Measurements from ENCODE around the gene TRPM1.

DNA sequence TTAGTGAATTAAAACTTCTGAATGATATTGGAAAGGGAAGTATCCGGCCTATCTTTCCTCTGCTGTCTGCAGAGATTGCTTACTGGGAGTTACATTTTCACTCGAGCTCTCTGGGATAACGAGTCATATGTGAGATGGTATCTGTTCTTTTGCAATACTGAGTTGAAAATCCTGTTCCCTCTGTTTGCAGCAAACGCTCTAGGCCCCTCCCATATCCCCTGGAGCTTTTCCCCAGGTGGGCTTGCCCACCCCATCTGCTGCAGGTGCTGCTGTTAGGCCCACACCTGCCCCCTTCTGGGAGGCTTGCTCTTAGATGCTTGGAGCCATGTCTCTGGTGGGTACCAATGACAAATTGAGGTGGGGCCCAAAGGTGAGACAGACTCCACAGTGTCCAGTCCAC, 67.4 kb downstream of the TRPM1 start:
- TF ChIP-seq, protein P1, sequence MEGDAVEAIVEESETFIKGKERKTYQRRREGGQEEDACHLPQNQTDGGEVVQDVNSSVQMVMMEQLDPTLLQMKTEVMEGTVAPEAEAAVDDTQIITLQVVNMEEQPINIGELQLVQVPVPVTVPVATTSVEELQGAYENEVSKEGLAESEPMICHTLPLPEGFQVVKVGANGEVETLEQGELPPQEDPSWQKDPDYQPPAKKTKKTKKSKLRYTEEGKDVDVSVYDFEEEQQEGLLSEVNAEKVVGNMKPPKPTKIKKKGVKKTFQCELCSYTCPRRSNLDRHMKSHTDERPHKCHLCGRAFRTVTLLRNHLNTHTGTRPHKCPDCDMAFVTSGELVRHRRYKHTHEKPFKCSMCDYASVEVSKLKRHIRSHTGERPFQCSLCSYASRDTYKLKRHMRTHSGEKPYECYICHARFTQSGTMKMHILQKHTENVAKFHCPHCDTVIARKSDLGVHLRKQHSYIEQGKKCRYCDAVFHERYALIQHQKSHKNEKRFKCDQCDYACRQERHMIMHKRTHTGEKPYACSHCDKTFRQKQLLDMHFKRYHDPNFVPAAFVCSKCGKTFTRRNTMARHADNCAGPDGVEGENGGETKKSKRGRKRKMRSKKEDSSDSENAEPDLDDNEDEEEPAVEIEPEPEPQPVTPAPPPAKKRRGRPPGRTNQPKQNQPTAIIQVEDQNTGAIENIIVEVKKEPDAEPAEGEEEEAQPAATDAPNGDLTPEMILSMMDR (IDR thresholded peaks at IDR 0.05): no peak
- TF ChIP-seq EP300 (IDR thresholded peaks at IDR 0.05) (no peak), POLR2A (IDR thresholded peaks at IDR 0.05) (no peak)
